ENCODE measurements around the gene C1QTNF9. TPM values are rescaled to one million over a fixed set of nuclear protein-coding genes. Genes with fewer than 3 reads are reported as not detected.
"Not testable (repeated sequence)": the region's sequence is repeated elsewhere in the genome, so short reads cannot be mapped to it uniquely, and the experiment has no call there.

Gene C1QTNF9
- total RNA-seq, 2 experiments from 2014 or later: not detected

DNA sequence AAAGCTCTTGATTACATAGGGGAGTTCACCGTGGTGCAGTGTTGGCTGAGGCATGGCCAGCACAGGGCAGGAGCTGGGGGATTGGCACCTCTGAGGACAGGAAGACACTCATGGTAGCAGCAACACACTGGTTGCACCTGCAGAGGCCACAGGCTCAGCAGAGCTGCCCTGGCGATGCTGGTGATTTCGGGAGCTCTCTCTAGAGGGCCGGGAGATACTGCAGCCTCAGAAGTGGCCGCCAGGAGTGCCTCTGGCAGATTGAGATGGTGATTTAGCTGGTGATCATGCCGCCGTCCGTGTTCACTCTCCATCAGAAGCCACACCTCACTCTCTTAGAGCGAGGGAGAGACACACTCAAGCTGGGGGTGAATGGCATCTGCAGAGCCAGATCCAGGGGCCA, 49.9 kb downstream of the C1QTNF9 start:
- DNase-seq; H3K36me3 Mint-ChIP-seq (ENCODE audit: low read depth); H3K4me3 Mint-ChIP-seq; H3K27me3 Mint-ChIP-seq; H3K4me1 Mint-ChIP-seq; POLR2A ChIA-PET; H3K9me3 Mint-ChIP-seq; H3K27ac Mint-ChIP-seq; CTCF ChIA-PET: not testable (repeated sequence)

DNA sequence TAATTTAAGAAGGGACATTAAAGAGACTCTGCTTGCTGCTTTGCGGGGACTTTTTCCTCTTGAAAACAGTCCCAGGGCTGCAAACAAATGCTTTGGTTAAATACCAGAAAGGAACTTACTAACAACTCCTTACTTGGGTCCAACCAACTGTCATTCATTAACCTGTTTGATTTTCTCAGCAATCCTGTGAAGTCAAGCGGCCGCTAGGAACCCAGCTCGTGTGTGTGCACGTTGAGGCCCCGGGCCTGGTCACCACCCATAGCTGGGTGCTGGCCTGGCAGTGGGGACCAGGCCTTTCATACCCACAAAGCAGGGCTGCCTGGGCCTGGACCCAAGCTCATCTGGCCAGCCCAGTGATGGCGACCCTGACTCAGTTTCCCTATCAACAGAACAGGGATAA, 50.7 kb downstream of the C1QTNF9 start:
- CTCF ChIA-PET: no interaction called here
- no peak for DNase-seq
- Mint-ChIP-seq H3K4me1 (no peaks in the 10 kb centered on the region), H3K27ac (no peak overlapping the region), H3K27me3 (no peaks in the 10 kb centered on the region), H3K9me3 (no peaks in the 10 kb centered on the region), H3K36me3 (ENCODE audit: low read depth) (no peaks in the 10 kb centered on the region), H3K4me3 (no peak overlapping the region)
- POLR2A ChIA-PET: no interaction called here

DNA sequence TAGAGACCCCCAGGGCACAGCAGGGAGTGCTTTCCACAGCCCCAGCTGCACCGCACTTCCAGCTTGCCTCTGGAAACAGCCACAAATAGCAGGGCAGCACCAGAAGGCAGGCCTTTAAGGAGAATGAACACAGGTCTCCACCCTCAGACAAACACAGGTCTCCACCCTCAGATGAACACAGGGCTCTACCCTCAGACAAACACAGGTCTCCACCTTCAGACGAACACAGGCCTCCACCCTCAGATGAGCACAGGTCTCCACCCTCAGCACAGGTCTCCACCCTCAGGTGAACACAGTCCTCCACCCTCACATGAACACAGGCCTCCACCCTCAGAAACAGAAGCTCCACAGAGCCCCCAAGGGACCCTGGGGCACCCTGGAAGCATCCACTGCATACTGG, 51.7 kb downstream of the C1QTNF9 start:
- no peaks in the 10 kb centered on the region for H3K36me3 Mint-ChIP-seq (ENCODE audit: low read depth)
- no peak overlapping the region for H3K4me3 Mint-ChIP-seq
- DNase-seq: no peak
- H3K27ac Mint-ChIP-seq: no peak overlapping the region
- ChIA-PET POLR2A (no interaction called here), CTCF (no interaction called here)
- no peaks in the 10 kb centered on the region for H3K4me1 Mint-ChIP-seq
- H3K27me3 Mint-ChIP-seq: no peaks in the 10 kb centered on the region
- H3K9me3 Mint-ChIP-seq: no peaks in the 10 kb centered on the region

GRCh38 chr13:24361852-24362366, 52.5 kb downstream of the C1QTNF9 start:
- no peak overlapping the region for H3K4me3 Mint-ChIP-seq
- no peaks in the 10 kb centered on the region for H3K4me1 Mint-ChIP-seq
- no peaks in the 10 kb centered on the region for H3K36me3 Mint-ChIP-seq (ENCODE audit: low read depth)
- H3K9me3 Mint-ChIP-seq: no peaks in the 10 kb centered on the region
- H3K27ac Mint-ChIP-seq: no peak overlapping the region
- DNase-seq: no peak
- POLR2A ChIA-PET: no interaction called here
- H3K27me3 Mint-ChIP-seq: no peaks in the 10 kb centered on the region
- CTCF ChIA-PET: no interaction called here

GRCh38 chr13:24362435-24362952, 53.1 kb downstream of the C1QTNF9 start:
- ChIA-PET POLR2A (no interaction called here), CTCF (no interaction called here)
- H3K4me3 Mint-ChIP-seq: no peak overlapping the region

DNA sequence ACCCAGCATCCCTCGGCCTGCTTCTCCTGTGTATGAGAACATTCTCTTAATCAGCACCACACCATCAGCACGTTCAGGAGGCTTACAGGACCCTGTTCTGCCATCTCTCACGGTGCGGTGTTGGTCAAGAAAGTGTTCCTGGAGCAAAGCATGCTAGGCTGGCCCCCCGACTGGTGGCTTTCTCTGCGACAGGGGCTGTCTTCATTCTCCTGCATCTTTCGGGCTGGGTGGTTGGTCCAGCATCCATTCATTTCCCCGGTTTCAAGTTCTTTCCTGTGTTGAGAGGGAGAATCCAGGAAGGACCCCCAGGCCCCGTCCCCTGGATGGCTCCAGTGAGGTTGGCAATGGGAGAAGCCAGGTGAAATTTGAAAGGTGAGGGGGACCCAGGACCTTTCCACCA, 55.8 kb downstream of the C1QTNF9 start:
- peaks cover 4% of the 10 kb centered on the region for H3K27me3 Mint-ChIP-seq
- H3K36me3 Mint-ChIP-seq (ENCODE audit: low read depth): no peaks in the 10 kb centered on the region
- CTCF ChIA-PET: no interaction called here
- H3K4me3 Mint-ChIP-seq: no peak overlapping the region
- H3K9me3 Mint-ChIP-seq: no peaks in the 10 kb centered on the region
- H3K4me1 Mint-ChIP-seq: no peaks in the 10 kb centered on the region
- no peak for DNase-seq
- H3K27ac Mint-ChIP-seq: no peak overlapping the region
- POLR2A ChIA-PET: no interaction called here

More at GRCh38 chr13:24362435-24362952, 53.1 kb downstream of the C1QTNF9 start:
- no peaks in the 10 kb centered on the region for H3K9me3 Mint-ChIP-seq
- H3K4me1 Mint-ChIP-seq: no peaks in the 10 kb centered on the region
- no peaks in the 10 kb centered on the region for H3K27me3 Mint-ChIP-seq
- no peaks in the 10 kb centered on the region for H3K36me3 Mint-ChIP-seq (ENCODE audit: low read depth)
- no peak for DNase-seq
- H3K27ac Mint-ChIP-seq: no peak overlapping the region

DNA sequence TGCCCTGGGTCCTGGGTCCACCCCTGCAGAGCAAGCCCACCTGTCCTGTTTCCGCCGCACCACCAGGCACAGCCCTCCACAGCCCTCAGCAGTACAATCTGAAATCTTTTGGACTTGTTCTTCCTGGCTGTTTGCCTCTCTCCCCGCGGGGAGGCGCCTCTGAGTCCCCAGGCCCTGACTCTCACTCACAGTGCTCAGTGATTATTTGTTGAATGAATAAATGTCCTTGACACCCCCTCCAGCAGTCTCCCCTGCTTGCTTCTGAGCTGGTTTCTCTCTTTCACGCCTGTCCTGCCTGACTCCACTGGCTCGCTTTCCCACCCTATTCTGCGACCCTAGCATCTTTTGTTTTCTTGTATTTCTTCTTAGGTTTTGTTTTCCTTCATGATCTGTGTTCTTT, 56.9 kb downstream of the C1QTNF9 start:
- H3K9me3 Mint-ChIP-seq; H3K4me1 Mint-ChIP-seq; DNase-seq; H3K4me3 Mint-ChIP-seq; CTCF ChIA-PET; POLR2A ChIA-PET; H3K27ac Mint-ChIP-seq; H3K36me3 Mint-ChIP-seq (ENCODE audit: low read depth): not testable (repeated sequence)
- peaks cover 13% of the 10 kb centered on the region for H3K27me3 Mint-ChIP-seq

DNA sequence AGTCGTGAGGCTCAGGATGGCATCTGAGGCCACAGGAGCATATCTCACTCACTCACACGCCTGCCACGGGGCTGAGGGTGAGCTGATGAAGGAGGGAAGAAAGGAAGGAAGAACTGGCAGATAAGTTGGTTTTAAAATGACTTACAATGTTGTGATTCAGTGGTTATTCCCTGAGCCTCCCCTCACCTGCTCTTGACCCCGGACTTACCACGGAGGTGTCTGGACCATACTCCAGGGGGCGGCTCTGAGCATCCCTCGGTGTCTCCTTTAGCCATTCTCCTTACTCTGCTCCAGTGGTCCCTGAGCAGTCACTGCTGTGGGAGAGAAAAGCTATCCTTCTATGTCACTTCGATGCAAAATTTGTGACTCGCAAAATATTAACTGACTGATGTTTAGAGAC, 61.9 kb downstream of the C1QTNF9 start:
- CTCF ChIA-PET; H3K27ac Mint-ChIP-seq; DNase-seq; H3K36me3 Mint-ChIP-seq (ENCODE audit: low read depth); H3K9me3 Mint-ChIP-seq; H3K4me3 Mint-ChIP-seq; POLR2A ChIA-PET; H3K4me1 Mint-ChIP-seq: not testable (repeated sequence)
- peaks cover 18% of the 10 kb centered on the region for H3K27me3 Mint-ChIP-seq

Other genes with a start within 250 kb of the C1QTNF9 start
- 10 to 100 TPM; 55.4 to 59.2 TPM for gene SPATA13, start 148.9 kb upstream of the C1QTNF9 start, total RNA-seq
- gene PARP4, start 203.2 kb downstream of the C1QTNF9 start, total RNA-seq: 10 to 100 TPM; 72.2 to 76.4 TPM